GM20000 (cell line): ENCODE measurements around the gene MRPS31.
"Not testable (repeated sequence)": the region's sequence is repeated elsewhere in the genome, so short reads cannot be mapped to it uniquely, and the experiment has no call there.

Experiments
- DNase-seq: peaks from one replicate; pipeline ENCODE4 v3.0.0; 2012; ENCODE audit warnings: low spot score
- CTCF ChIP-seq: IDR thresholded peaks from 2 replicates; pipeline ENCODE4 v1.5.1; 2012; ENCODE audit warnings: mild to moderate bottlenecking, control low read depth; ENCODE audit errors: extremely low read depth, missing control alignments

Gene MRPS31

DNA sequence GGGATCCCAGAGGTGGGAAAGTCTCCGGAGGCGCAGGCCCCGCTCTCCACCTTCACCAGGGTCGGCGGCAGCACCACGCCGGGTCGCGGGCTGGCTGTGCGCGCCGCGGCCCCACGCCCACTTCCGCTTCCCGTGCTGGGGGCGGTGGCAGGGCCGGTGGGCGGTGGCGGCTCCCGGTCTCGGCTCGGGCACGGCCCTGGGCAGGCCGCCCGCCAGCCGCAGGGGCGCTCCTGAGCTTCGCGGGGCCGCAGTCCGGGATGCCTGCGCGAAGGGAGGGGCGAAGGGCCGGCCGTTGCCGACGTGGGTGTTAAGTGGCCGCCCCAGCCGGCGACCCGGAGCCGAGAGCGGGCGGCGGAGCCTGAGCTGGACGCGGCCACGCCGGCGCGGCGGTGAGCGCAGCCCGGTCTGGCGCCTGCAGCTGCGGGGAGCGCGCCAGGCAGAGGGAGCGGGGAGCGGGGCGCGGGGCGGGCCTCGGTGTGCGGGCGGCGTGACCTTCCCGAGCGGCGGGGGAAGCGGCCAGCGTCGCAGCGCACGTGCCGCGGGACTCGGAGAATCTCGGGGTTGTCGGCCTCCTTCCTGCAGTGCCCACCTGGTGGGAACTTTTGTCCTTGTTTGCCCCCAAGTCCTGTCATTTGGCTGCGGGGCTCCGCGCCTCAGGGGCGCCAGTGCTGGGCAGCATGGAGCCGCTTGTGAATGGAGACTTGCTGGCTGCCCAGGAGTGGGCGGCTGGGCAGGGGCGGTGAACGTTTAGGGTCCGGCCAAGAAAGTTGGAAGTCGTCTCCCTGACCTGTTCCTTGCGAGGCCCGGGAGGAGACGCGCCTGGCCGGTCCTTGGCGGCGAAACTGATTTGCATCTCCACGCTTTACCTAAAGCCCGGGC is 18.5 kb upstream of the MRPS31 start, which contains the start of gene SLC25A15:
Gene SLC25A15 (plus strand): TSS at position 337 of the 879 bp plus-strand sequence. CDS start 3,616 bp downstream, outside the sequence.
- peak; percentile 95 for DNase-seq
- TF ChIP-seq CTCF: peak; percentile 49

GRCh38 chr13:40788540-40789274 is 17.7 kb upstream of the MRPS31 start:
- DNase-seq: not testable (repeated sequence)

DNA sequence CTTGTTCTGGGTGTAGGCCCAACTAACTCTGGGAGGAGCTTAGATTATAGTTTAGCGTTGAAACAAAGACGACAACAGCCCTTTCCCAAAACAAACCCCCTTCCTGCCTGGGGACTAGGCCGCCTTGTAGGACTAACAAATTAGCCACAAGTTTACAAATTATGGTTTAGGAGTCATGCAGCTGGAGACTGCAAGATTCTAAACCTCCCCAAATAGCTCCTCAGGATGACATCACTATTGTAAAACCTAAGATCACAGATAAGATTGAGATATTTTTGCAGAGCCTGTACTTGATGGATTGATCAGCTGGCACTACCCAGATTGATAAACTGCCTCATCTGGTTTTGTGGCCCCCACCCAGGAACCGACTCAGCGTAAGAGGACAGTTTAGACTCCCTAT is 16.1 kb upstream of the MRPS31 start:
- DNase-seq: no peak
- no peak for TF ChIP-seq CTCF

DNA sequence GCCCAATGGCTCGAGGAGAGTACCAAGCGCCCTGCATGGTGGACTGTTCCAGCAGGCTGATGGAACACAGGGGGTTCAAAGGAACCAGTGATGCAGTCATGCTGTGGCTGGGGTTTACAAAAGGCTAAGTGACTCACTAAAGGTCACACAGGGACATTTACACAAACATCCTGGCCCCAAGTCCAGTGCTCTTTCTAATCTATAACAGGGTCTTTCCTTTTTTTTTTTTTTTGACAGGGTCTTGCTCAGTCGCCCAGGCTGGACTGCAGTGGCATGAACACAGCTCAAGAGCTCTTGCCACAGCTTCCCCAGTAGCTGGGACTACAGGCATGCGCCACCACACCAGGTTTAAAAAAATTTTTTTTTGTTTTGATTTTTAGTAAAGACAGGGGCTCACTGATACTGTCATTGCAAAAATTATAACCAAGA is 15.6 kb upstream of the MRPS31 start:
- DNase-seq: no peak
- TF ChIP-seq CTCF: no peak

- DNase-seq: no peak
- no peak for TF ChIP-seq CTCF
These were observed 13.6 kb upstream of the MRPS31 start for GRCh38 chr13:40784540-40784939.

DNA sequence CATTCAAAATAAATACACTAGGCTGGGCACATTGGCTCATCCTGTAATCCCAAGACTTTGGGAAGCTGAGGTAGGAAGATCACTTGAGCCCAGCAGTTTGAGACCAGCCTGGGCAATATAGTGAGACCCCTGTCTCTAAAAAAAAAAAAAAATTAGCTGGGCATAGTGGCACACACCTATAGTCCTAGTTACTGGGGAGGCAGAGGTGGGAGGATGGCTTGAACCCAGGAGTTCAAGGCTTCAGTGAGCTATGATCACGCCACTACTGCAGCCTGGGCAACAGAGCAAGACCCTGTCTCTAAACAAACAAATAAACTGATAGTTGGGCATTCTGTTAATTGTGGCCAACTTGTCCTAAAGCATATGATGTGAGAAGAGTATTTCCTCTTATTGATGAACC is 12.0 kb upstream of the MRPS31 start:
- not testable (repeated sequence) for DNase-seq

DNA sequence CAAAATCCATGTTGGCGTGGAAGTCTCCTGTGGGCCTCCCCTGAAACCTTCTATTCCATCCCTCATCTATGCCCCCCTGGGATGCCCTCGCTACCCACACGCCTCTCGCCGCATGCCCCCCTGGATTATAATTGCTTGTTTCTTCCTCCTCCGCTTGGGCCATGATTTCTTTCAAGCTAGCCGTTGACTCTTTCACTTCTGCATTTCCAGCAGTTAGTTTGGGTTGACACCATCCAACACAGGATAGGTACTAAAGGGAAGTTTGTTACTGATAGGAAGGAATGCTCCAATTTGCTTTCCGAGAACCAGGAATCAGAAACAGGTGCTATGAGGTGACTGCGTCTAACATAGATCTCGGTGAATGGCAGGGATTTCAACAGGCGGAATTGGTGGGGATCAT is 10.7 kb upstream of the MRPS31 start:
- DNase-seq: no peak
- no peak for TF ChIP-seq CTCF

DNA sequence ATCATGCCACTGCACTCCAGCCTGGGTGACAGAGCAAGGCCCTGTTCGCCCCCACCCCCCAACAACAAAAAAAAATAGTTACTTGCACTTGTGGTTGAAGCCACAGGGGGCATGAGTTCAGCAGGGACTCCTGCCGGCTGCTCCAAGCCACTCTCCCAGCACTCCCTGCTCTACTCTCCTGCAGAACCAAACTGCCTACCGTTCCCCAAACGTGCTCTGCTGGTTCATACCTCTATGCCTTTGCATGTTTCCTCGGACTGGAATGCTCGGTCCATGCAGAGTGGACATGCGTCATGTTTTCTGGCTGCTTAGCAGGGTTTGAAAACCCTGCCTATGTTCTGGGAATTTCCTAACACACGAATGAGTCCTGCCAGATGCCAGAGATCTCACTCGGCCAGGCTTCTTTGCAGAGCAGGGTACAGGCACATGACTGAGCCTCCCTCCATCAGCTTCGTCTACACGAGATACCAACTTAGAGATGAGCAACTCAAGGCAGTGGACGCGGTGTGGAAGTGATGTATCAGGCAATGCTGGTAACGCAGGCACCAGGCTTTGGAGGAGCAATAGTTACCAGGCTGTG is 9.9 kb upstream of the MRPS31 start:
- no peak for TF ChIP-seq CTCF
- no peak for DNase-seq
